Measurements from ENCODE around the gene GATA3.

DNA sequence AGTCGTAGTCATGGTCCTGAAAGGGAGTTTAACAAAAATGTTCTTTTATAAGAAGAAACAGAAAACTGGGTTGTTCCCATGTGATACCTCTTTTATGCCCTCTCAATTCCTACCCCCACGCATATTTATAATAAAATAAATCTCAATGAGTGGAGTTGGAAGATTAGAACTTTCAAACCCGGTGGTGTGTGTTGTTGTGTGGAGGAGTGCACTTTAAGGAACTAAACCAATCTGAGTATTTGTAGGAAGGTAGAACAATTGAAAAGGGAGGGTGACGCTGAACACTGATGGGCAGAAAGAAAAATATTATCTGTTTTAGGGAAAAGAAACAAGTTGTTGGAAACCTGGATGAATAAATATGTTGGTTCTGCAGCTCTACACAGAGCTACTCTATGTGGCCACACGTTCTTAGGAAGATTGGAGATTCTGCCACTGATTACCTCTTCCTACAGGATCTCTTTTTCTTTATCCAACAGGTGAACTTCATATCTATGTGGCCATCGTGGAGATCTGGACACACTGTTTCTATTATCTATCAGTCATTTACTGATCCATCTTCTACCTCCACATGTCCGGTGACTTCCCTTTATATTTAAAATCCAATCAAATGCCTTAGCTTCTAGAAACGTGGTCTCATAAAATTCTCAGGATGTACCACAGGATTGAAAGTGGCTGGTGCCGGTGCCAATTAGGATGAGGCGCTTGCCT, 13.1 kb upstream of the GATA3 start:
- TF ChIP-seq, protein P1, sequence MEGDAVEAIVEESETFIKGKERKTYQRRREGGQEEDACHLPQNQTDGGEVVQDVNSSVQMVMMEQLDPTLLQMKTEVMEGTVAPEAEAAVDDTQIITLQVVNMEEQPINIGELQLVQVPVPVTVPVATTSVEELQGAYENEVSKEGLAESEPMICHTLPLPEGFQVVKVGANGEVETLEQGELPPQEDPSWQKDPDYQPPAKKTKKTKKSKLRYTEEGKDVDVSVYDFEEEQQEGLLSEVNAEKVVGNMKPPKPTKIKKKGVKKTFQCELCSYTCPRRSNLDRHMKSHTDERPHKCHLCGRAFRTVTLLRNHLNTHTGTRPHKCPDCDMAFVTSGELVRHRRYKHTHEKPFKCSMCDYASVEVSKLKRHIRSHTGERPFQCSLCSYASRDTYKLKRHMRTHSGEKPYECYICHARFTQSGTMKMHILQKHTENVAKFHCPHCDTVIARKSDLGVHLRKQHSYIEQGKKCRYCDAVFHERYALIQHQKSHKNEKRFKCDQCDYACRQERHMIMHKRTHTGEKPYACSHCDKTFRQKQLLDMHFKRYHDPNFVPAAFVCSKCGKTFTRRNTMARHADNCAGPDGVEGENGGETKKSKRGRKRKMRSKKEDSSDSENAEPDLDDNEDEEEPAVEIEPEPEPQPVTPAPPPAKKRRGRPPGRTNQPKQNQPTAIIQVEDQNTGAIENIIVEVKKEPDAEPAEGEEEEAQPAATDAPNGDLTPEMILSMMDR (IDR thresholded peaks at IDR 0.05), result no peak
- no peak for TF ChIP-seq POLR2A (IDR thresholded peaks at IDR 0.05)
- no peak for TF ChIP-seq EP300 (IDR thresholded peaks at IDR 0.05)
